HG02885 (cell line): ENCODE data around the gene MBIP.
"Not testable (repeated sequence)": the region's sequence is repeated elsewhere in the genome, so short reads cannot be mapped to it uniquely, and the experiment has no call there.

Source experiments
- ATAC-seq: cut with Tn5 transposase; IDR thresholded peaks from one replicate; pipeline ENCODE4 v1.9.1; 2021; ENCODE audit warnings: mild to moderate bottlenecking; ENCODE audit not compliant: unreplicated experiment, poor library complexity

The MBIP gene, protein sequence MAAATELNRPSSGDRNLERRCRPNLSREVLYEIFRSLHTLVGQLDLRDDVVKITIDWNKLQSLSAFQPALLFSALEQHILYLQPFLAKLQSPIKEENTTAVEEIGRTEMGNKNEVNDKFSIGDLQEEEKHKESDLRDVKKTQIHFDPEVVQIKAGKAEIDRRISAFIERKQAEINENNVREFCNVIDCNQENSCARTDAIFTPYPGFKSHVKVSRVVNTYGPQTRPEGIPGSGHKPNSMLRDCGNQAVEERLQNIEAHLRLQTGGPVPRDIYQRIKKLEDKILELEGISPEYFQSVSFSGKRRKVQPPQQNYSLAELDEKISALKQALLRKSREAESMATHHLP

DNA sequence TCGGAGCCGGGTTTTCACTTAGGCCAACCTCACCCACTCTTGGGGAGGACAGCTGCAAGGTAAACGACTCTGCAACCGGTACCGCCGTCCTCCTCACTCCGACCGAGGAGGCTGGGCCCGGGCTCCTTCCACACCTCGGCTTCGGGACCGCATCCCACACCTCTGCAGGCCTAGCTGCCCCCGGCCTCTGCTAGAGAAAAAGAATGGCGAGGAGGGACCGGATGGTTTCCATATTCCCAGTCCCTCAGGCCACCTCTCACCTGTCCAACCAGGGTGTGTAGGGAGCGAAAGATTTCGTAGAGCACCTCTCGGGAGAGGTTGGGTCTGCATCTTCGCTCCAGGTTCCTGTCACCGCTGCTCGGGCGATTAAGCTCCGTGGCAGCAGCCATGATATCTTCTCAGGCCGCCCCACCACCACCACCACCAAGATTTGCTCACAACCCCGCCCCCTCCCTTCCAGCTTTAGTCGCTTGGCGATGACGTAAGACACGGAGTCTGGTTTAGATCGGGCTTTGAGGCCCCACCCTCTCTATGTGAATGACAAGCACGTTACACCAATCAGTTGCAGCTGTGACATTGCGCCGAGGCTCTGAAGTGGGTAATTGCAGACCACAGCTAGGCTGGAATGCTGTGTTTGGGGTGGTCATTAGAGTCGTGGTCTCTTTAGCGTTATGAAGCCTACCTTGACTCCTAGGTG, at the start of gene MBIP:
Gene MBIP (minus strand): TSS at position 438 of the 697 bp plus-strand sequence. CDS start 49 bp downstream, at position 389.
- ATAC-seq = peak; percentile 98

DNA sequence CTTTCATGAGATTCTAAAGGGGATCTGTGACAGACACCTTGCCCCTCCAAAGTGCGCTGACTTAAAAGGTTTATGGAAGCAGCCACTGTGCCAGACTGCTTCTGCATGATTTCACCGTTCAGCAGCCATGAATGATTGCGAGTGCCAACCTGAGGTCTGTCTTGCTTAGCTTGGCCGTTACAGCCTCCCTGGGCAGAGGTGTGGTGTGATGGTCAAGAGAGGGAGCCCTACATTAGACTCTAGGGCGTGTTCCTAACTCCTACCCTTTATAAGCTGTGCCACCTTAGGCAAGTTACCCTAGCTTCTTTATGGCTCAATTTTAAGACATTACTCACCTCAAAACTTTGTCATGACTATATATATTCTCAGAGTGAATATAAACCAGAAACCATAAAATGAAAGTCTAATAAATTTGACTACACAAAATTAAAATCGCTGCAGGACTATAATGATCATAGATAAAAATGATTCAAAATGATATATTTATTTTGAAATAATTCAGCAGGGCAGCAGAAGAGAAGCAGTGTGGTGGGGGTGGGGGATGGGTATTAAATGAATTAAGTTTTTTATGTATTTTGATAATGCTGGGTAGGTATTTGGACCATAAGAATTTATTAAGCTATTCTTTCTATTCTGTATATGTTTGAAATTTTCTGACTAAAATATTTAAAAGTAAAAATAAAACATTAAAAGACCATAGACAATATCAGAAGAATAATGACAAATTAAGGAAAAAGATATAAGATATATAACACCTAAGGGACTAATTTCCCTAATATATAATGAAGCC, 47.7 kb upstream of the MBIP start:
- no peak for ATAC-seq

DNA sequence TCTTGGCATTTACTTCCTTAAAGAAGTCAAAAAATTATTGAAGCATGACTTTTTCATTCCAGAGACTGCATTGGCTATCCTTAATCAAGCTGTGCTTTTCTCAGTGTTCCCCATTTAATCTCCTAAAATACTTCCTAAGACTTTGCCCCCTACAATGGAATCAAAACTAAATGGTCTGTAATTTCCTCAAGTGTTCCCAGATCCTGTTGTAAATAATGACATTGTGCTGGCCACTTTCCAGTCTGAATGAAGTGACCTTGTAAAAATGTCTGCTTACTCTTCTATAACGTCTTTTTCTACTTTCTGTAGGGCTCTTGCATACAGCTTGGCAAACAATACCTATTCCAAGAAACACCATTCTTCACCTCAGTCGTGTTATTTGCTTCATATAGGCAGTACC, 45.3 kb upstream of the MBIP start:
- ATAC-seq = no peak

DNA sequence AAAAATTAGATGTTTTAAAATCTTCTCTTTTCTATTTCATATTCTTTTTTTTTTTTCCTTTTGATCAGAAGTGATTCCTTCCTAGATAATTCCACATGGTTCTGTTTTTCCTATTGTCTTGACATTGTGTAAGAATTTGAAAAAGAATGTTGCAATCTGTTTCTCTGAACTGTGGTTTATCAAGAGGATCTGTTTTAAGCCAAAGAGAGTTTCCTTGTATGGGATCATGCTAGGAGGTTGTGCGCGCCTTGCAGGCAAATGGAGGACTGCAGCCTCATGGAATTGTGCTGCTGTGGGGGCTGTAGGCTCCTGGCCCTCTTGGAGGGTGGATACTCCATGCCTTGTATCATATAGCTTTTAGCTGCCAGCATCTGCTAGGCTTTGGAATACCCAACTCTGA, 43.3 kb upstream of the MBIP start:
- ATAC-seq = no peak

DNA sequence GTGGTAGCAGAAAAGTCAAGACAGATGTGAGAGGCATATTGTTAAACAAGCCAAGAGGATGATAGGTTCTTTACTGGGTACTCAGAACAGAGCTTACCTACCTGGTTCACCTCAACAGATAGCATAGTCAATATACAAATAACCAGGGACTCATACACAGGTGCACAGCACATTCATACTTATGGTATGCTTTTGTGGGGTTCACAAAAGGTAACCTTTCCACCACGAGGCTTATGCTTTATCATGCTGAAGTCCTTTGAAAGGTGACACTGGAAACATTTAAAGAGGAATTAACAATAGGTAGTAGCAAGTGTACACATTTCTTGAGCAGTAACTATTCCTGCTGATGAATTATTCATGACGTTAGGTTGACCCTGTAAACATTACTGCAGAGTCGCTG, 42.2 kb upstream of the MBIP start:
- ATAC-seq = no peak

DNA sequence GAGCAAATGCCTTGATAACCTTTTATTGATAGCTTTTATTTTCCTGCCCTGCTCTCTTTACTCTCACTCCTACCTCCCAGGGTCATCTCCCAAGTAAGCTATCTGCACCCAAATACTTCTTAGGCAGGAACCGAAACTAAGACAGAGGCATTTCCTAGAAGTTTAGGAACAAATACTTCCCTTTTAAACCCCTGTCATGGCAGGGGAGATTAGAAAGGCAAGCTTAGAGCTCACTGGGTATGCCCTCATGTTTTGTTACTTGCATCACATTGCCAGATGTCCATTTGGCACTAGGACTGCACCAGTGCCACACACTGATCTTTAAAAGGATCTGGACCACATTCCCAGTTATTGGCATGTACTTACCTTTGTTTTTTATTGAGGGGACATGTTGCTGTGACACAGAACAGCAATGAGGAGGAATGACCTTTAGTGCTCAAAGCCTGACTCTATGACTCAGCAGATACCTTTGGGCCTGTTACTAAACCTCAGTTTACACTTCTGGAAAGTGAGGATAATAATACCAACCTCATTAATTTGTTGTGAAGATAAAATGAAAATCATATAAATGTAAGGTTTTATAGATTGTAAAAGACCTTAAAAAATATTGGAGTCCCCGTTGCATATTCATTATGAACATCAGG, 40.9 kb upstream of the MBIP start:
- no peak for ATAC-seq

DNA sequence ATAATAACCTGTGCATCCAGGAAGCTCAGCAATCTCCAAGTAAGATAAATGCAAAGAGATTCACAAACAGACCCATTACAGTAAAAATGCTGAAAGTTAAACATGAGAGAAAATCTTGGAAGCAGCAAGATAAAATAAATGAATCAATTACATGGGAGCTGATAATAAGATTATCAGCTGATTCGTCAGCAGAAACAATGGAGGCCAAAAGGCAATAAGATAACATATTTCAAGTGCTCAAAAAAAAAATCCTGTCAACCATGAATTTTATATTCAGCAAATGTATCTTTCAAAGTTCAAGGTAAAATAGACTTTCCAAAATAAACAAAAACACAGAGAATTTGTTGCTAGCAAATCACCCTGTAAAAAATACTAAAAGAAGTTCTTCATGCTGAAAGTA, 36.4 kb upstream of the MBIP start:
- no peak for ATAC-seq

DNA sequence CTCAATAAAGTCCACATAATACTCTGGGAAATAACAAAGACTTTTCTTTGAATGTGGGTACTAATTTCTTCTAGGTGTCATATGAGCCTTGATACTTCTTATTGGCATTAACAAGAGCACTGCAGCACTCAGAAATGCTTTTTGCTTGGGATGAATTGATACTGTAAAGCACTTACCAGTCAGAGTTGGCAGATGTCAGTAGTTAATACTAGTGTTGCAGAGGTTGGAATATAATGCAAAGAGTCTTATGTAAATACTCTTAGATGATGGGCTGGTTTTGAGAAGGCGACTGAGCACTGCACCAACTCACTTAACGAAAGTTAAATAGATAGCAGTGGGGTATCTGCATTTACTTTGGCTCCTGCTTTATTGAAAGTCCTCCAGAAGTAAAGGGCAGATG, 25.6 kb upstream of the MBIP start:
- no peak for ATAC-seq

DNA sequence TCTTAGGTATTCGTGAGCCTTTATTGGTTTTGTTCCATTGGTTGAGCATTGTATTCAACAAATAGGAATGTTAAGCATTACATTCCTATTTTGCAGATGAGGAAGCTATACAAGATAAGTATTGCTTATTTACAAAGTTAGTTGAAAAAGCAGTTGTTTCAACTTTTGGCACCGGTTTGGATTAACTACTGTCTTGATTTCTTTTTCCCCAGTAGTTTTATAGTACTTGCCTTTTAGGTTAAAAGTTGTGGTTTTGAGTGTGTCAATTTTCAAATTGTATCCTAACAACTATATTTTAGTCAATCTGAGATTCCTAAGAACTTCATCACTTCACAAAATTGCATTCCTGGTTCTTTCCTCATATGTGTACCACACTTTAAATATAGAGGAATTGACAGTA, 23.8 kb upstream of the MBIP start:
- no peak for ATAC-seq

DNA sequence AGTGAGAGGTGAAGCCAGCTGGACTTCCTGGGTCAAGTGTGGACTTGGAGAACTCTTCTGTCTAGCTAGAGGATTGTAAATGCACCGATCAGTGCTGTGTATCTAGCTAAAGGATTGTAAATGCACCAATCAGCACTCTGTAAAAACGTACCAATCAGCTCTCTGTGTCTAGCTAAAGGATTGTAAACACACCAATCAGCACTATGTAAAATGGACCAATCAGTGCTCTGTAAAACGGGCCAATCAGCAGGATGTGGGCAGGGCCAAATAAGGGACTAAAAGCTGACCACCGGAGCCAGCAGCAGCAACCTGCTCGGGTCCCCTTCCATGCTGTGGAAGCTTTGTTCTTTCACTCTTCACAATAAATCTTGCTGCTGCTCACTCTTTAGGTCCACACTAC, 21.4 kb upstream of the MBIP start:
- not testable (repeated sequence) for ATAC-seq

DNA sequence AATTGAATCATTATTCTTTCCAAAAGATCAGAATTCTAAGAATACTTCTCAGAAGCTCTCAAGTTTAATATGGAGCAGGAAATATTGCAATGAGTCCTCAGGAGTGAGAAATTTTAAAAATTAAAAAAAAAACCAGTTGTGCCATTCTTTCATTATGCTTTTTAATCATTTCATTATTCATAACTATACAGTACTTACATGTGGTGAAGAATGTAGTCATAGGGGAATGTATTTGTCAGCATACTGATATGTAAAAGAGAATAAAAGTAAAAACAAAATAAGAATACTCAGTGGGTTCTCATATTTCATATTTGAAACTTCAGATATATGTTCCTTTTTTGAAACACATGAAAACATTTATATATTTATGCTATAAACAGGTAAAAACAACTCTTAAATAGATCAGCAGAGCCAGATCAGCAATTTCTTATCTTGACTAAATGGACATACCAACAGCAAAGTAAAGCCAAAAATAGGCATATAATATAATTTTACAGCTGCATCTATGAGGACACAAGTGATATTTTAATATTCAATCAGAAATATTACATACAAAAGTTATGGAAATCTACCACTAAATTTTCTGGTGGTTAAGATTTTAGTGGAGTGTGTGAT, 19.9 kb upstream of the MBIP start:
- ATAC-seq = no peak

DNA sequence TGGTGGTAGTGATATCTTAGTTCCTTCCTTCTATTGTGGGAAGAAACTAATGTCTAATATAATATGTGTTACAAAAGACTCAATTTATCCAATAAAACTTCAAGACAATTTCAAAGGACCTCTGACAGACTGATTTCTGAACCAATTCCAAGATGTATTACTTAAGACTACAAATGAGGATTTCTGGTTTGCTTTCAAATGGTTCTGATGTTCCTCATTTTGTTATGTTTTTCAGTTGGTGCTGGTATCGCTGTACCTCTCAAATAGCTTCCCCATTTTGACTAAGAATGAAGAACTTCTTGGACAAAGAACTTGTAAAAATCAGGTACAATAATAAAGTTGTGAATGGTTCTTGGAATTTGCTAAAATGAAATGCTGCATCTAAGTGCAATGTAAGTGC, 19.4 kb upstream of the MBIP start:
- ATAC-seq = no peak

DNA sequence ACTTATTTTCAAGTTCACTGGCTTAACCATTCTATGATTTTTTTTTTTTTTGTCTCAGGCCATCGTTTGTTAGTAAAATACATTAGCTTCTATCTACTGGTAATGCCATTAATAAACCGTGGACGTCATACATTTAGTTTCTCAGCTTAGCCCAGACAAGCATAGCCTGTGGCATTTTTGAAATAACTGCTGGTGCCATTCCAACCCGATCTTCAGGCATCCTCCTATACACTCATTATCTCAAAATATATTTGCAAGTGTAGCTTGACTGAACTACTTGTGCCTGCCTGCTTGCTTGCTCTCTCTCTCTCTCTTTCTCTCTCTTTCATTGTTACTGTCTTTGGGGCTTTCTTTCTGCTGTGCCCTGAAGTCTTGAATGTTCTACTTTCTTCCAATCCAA, 12.7 kb upstream of the MBIP start:
- no peak for ATAC-seq

DNA sequence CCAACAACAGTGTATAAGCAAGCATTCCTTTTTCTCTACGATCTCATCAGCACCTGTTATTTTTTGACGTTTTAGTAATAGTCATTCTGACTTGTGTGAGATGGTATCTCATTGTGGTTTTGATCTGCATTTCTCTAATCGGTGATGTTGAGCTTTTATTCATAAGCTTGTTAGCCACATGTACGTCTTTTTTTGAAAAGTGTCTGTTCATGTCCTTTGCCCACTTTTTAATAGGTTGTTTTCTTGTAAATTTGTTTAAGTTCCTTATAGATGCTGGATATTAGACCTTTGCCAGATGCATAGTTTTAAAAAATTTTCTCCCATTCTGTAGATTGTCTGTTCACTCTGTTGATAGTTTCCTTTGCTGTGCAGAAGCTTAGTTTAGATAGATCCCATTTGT, 7.1 kb upstream of the MBIP start:
- ATAC-seq = not testable (repeated sequence)

DNA sequence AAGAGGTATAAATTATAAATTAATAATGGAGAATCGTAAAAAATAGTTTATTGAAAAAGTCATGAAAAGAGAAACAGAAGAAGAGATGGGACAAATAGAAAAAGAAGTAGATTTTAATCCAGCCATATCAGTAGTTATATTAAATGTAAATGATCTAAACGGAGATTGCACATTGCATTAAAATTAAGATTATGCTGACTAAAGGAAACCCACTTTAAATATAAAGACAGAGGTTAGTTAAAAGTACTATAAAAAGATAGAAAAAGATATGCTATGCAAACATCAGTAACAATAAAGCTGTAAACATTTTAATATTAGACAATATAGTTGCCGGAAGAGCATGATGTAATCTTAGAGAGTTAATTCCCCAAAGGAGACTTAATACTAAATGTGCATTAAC, 5.4 kb upstream of the MBIP start:
- no peak for ATAC-seq

DNA sequence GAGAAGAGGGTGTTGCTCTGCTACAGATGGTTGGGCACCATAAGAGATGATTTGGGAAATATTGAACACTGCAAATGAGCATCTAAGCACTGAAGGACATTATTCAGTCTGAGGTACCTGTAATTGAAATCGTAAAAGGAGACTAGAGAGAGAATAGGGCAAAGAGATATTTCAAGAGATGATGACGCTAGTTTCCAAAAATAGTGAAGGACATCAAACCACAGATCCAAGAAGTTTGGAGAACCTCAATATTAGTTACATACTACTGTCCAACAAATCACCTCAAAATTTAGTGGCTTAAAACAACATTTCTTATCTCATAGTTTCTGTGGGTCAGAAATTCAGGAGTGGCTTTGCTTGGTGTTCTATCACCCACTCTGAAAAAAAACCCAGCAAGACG, 4.5 kb upstream of the MBIP start:
- ATAC-seq = no peak

DNA sequence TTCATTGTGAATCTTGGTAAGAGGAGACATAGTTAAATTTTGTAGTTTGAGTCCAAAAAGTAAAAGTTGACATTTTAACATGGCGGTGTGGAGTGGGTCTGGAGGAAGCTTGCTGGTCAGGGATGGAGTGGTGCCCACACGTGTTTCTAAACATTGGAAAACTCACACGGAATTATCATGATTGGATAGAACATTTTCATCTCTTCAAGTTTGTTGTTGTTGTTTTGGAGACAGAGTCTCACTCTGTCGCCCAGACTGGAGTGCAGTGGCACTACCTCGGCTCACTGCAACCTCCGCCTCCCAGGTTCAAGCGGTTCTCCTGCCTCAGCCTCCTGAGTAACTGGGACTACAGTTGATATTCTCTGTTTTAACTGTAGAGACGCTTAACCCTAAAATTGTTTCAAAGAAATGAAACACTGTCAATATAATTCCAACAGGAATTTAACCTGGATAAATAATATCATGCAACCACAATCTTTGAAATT, 502 bp upstream of the MBIP start:
- ATAC-seq = peak; percentile 24

DNA sequence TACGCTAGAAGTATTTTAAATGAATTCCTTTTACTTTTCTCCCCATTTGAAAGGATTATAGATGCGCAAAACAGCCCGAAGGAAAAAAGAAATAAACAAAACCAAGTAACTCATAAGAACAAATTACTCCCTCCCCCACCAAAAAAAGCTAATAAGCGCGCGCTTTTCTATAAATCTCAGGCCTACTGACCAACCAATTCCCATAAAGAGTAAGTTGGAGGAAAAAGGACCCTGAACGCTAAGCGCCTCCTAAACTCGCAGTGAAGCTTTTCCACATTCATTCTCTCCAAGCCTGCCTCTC, 588 bp downstream of the MBIP start:
- ATAC-seq = no peak

DNA sequence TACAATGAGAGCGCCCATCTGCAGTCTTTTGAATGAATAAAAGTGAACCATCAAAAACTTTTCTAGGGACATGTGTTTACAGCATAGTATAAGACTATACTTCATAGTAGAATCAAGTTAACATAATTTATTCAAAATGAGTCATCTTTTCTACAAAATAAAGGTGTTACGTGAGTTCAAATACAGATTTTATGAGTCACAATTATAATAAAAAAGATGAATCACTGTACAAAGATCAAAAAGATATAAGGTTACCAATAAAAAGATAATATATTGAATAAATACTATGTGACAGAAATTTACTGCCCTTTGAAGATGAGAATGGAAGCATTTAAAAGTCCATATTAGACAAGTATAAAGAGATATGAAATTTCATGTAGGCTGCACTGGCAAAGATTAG, 2.8 kb downstream of the MBIP start:
- no peak for ATAC-seq

DNA sequence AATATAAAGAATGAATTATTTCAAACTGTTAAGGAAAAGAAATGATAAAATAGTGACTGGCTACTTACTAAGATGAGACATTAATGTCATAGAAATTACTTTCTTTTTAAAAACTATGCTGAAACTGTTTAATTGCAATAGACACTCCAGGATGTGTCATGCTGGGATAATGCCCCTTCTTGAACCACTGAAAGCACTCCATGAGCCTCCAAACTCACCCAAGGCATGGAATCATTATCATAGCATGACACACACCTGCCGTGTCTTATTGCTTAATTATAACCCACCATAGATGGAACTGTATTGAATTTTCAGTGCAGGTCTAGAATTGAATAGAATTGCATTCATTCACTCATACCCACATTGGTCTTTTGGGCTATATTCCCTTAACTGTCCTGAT, 4.3 kb downstream of the MBIP start:
- ATAC-seq = no peak
